K562 (cell line): ENCODE data around the gene INTS4. TPM values are rescaled to one million over a fixed set of nuclear protein-coding genes. Genes with fewer than 3 reads are reported as not detected.

Experiments
- CBFA2T2 ChIP-seq: fragments of 450-650 bp; conservative IDR thresholded peaks from 2 replicates; pipeline ENCODE4 v1.6.1; 2017; ENCODE audit warnings: mild to moderate bottlenecking
- CBFB ChIP-seq: sonication (generic); formaldehyde crosslinking; IDR thresholded peaks from 2 replicates; pipeline ENCODE4 v1.4.0; 2020; ENCODE audit warnings: mild to moderate bottlenecking, missing genetic modification reagents
- GABPB1 ChIP-seq: sonication (generic); formaldehyde crosslinking; IDR thresholded peaks from 2 replicates; pipeline ENCODE4 v1.8.0; 2022; ENCODE audit warnings: mild to moderate bottlenecking, missing genetic modification reagents
- ILK ChIP-seq: fragments of 450-650 bp; IDR thresholded peaks from 2 replicates; pipeline ENCODE4 v1.6.1; 2016; ENCODE audit warnings: missing genetic modification characterization, low read depth, mild to moderate bottlenecking, missing compliant biosample characterization, moderate library complexity, borderline replicate concordance
- KDM1A ChIP-seq, 2 experiments: fragments of 450-650 bp; IDR thresholded peaks; 2 replicates each; pipeline ENCODE4 v1.6.1; 2016; ENCODE audit warnings: mild to moderate bottlenecking in 2 of 2
- MEF2D ChIP-seq: conservative IDR thresholded peaks from 2 replicates; pipeline ENCODE4 v1.6.1; 2016; ENCODE audit warnings: low read depth, missing genetic modification characterization, missing compliant biosample characterization
- NFIC ChIP-seq: fragments of 450-650 bp; IDR thresholded peaks from 2 replicates; pipeline ENCODE4 v1.6.1; 2017; ENCODE audit warnings: mild to moderate bottlenecking, inconsistent platforms
- POLR3G ChIP-seq: IDR thresholded peaks from 2 replicates; pipeline ENCODE4 v1.6.1; 2011; ENCODE audit not compliant: insufficient read length, insufficient replicate concordance; ENCODE audit errors: extremely low read depth
- PTRF ChIP-seq: fragments of 450-650 bp; IDR thresholded peaks from 2 replicates; pipeline ENCODE4 v1.6.1; 2016; ENCODE audit warnings: mild to moderate bottlenecking, missing genetic modification characterization, missing compliant biosample characterization
- RBM25 ChIP-seq: fragments of 200-400 bp; formaldehyde crosslinking; IDR thresholded peaks from 2 replicates; pipeline ENCODE4 v1.6.1; 2018; ENCODE audit warnings: low read length, low read depth, moderate library complexity; ENCODE audit not compliant: severe bottlenecking
- SIN3A ChIP-seq, 2 experiments: fragments of 150-350 bp in 1 of 2; IDR thresholded peaks; 2 replicates each; pipeline ENCODE4 v1.6.1; 2011 to 2016; ENCODE audit warnings: borderline replicate concordance in 2 of 2, low read depth in 2 of 2, low read length in 2 of 2, mild to moderate bottlenecking in 2 of 2, moderate library complexity in 2 of 2; ENCODE audit not compliant: control insufficient read depth in 1 of 2
- SMARCC2 ChIP-seq: fragments of 450-650 bp; IDR thresholded peaks from 2 replicates; pipeline ENCODE4 v1.6.1; 2017; ENCODE audit warnings: antibody characterized with exemption, moderate library complexity, mild to moderate bottlenecking, low read depth
- SRF ChIP-seq, 2 experiments: fragments of 250-450, 450-650 bp in 1 of 2; sonication (Bioruptor Pico) in 1 of 2; sonication (generic) in 1 of 2; formaldehyde crosslinking; IDR thresholded peaks; 2 replicates each; pipeline versions ENCODE4 v1.5.0 to v1.5.1; 2020 to 2022; ENCODE audit warnings: mild to moderate bottlenecking in 1 of 2, missing genetic modification reagents in 1 of 2
- SRSF1 ChIP-seq: fragments of 200-400 bp; formaldehyde crosslinking; IDR thresholded peaks from 2 replicates; pipeline ENCODE4 v1.6.1; 2017; ENCODE audit warnings: mild to moderate bottlenecking, low read depth, low read length, moderate library complexity
- ZNF431 ChIP-seq: sonication (generic); formaldehyde crosslinking; IDR thresholded peaks from 2 replicates; pipeline ENCODE4 v1.8.0; 2022; ENCODE audit warnings: mild to moderate bottlenecking, missing genetic modification reagents
- polyA plus RNA-seq, 8 experiments: library from polyadenylated mRNA; depleted of rRNA in 4 of 8; stranded (reverse) in 5 of 8; unstranded in 3 of 8; fragments of >200 nt; fragmentation: Nextera tagmentation in 2 of 8; fragmentation: Illumina TruSeq in 1 of 8; extraction: Ambion mirVana in 2 of 8; extraction: Trizol in 1 of 8; gene quantifications; 2 replicates each; pipeline versions ENCODE4 v1.2.1 to v1.2.3, GENCODE V29; 2011 to 2014; ENCODE audit warnings: inconsistent platforms in 1 of 8, missing spikeins in 1 of 8
- total RNA-seq, 7 experiments: library from RNA; depleted of rRNA in 6 of 7; stranded (reverse); fragments of >200 nt in 6 of 7; fragmentation: Illumina TruSeq in 2 of 7; extraction: Trizol in 2 of 7; gene quantifications; 2 replicates each; pipeline versions ENCODE4 v1.2.1 to v1.2.3, GENCODE V29; 2011 to 2021; ENCODE audit warnings: low replicate concordance in 1 of 7
- TF ChIP-seq, protein P1 (sequence below): fragments of 250-450 bp; sonication (Bioruptor Pico); IDR thresholded peaks from 2 replicates; pipeline ENCODE4 v1.5.0; 2022; ENCODE audit warnings: mild to moderate bottlenecking
- TF ChIP-seq, protein P2 (sequence below): sonication (generic); formaldehyde crosslinking; IDR thresholded peaks from 2 replicates; pipeline ENCODE4 v1.8.0; 2022; ENCODE audit warnings: mild to moderate bottlenecking, missing genetic modification reagents
- TF ChIP-seq, protein P3 (sequence below): sonication (generic); formaldehyde crosslinking; IDR thresholded peaks from 2 replicates; pipeline ENCODE4 v1.9.0; 2022; ENCODE audit warnings: mild to moderate bottlenecking, missing genetic modification reagents
- TF ChIP-seq, protein P4 (sequence below): fragments of 450-650 bp; IDR thresholded peaks from 2 replicates; pipeline ENCODE4 v1.6.1; 2016
- TF ChIP-seq, protein P5 (sequence below): IDR thresholded peaks from 2 replicates; pipeline ENCODE4 v1.6.1; 2012; ENCODE audit warnings: low read depth, low read length, improper control_type of control experiment, borderline replicate concordance

Gene INTS4
- total and polyA plus RNA-seq, 9 of the 15 experiments (the other 6 are each of a cell fraction or from before 2014, with no cell fraction given), result 28.4 to 53.4 (median 44.5) TPM

DNA sequence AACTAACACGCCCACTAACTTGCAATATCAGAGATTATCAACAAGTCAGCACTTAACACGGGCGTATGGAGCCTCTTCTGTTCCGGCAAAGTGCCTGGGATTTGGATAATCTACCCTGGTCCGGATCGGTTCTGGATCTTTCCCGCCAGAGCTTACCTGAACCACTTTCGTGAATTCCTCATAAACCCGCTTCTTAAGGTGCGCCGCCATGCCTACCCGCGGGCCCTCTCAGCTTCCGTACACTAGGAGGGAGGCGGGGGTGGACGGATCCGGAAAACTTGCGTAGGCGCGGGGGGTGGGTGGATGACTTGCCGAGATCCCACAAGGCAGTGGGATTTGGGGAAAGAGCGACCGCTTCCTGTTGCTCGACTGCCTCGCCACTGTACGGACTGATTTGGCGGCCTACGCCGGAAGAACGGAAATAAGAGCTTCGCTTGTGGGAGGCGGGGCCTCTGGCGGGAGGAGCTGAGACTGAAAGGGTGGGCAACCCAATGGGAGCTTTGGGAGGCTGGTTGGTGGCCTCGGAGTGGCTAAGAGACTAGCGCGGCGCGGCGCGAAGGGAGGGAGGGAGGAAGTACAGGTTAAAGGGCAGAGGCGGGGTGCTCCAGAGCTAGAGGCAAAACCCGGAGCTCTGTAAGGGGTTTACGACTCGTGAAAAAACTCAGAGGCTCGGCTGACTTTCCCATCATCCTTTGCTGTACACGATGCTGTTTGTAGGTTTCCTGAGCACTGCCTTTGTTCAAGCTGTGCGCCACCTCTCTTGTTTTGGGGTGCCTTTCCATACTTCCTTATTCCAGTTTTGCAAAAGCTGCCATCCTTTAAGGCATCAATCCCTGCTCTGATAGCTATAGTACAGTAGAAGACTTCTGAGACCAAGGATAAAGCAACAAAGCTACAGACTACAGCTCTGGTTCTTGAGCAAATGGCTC is at the start of gene INTS4 (continued):
- TF ChIP-seq, protein P1, sequence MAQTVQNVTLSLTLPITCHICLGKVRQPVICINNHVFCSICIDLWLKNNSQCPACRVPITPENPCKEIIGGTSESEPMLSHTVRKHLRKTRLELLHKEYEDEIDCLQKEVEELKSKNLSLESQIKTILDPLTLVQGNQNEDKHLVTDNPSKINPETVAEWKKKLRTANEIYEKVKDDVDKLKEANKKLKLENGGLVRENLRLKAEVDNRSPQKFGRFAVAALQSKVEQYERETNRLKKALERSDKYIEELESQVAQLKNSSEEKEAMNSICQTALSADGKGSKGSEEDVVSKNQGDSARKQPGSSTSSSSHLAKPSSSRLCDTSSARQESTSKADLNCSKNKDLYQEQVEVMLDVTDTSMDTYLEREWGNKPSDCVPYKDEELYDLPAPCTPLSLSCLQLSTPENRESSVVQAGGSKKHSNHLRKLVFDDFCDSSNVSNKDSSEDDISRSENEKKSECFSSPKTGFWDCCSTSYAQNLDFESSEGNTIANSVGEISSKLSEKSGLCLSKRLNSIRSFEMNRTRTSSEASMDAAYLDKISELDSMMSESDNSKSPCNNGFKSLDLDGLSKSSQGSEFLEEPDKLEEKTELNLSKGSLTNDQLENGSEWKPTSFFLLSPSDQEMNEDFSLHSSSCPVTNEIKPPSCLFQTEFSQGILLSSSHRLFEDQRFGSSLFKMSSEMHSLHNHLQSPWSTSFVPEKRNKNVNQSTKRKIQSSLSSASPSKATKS, result no peak
- TF ChIP-seq, protein P2, sequence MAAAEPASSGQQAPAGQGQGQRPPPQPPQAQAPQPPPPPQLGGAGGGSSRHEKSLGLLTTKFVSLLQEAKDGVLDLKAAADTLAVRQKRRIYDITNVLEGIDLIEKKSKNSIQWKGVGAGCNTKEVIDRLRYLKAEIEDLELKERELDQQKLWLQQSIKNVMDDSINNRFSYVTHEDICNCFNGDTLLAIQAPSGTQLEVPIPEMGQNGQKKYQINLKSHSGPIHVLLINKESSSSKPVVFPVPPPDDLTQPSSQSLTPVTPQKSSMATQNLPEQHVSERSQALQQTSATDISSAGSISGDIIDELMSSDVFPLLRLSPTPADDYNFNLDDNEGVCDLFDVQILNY (CRISPR knock-in tag), result no peak
- TF ChIP-seq PTRF (tag), result no peak
- no peak for TF ChIP-seq SRSF1
- TF ChIP-seq NFIC, result peak; percentile 44; the same call in 1 of the 2 replicates
- no peak for TF ChIP-seq KDM1A (IDR thresholded peaks at IDR 0.05)
- TF ChIP-seq, protein P3, sequence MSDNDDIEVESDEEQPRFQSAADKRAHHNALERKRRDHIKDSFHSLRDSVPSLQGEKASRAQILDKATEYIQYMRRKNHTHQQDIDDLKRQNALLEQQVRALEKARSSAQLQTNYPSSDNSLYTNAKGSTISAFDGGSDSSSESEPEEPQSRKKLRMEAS, result peak; percentile 78
- TF ChIP-seq RBM25, result peak; percentile 73
- TF ChIP-seq CBFA2T2, result no peak
- TF ChIP-seq ZNF431, result no peak
- TF ChIP-seq ILK, result no peak
- TF ChIP-seq SRF (CRISPR knock-in tag; IDR thresholded peaks at IDR 0.05), result peak in 1 of 2 experiments; percentile 87; a peak in 2 of 4 replicates
- TF ChIP-seq, protein P4, sequence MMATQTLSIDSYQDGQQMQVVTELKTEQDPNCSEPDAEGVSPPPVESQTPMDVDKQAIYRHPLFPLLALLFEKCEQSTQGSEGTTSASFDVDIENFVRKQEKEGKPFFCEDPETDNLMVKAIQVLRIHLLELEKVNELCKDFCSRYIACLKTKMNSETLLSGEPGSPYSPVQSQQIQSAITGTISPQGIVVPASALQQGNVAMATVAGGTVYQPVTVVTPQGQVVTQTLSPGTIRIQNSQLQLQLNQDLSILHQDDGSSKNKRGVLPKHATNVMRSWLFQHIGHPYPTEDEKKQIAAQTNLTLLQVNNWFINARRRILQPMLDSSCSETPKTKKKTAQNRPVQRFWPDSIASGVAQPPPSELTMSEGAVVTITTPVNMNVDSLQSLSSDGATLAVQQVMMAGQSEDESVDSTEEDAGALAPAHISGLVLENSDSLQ, result peak; percentile 99
- TF ChIP-seq, protein P5, sequence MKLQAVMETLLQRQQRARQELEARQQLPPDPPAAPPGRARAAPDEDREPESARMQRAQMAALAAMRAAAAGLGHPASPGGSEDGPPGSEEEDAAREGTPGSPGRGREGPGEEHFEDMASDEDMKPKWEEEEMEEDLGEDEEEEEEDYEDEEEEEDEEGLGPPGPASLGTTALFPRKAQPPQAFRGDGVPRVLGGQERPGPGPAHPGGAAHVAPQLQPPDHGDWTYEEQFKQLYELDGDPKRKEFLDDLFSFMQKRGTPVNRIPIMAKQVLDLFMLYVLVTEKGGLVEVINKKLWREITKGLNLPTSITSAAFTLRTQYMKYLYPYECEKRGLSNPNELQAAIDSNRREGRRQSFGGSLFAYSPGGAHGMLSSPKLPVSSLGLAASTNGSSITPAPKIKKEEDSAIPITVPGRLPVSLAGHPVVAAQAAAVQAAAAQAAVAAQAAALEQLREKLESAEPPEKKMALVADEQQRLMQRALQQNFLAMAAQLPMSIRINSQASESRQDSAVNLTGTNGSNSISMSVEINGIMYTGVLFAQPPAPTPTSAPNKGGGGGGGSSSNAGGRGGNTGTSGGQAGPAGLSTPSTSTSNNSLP, result no peak
- TF ChIP-seq GABPB1 (CRISPR knock-in tag), result peak; percentile 96
- TF ChIP-seq SMARCC2, result 0 out of 2 replicates have a peak, but pooled peaks have one; percentile 17
- TF ChIP-seq CBFB (CRISPR knock-in tag), result no peak
- peak in 1 of 2 experiments; percentile 67; a peak in 1 of 4 replicates for TF ChIP-seq SIN3A (IDR thresholded peaks at IDR 0.05; ENCODE audit: borderline replicate concordance in 2 of 2, control insufficient read depth in 1 of 2, low read depth in 2 of 2, low read length in 2 of 2)
- no peak for TF ChIP-seq POLR3G
- no peak; the same call in 1 of the 2 replicates for TF ChIP-seq MEF2D (tag)
